ENCODE measurements around the gene ZNF391. TPM values are rescaled to one million over a fixed set of nuclear protein-coding genes. Genes with fewer than 3 reads are reported as not detected.

ZNF391 gene
- 4.3 and 5.2 TPM in 2 replicates for polyA plus RNA-seq (2013)

GRCh38 chr6:27388293-27389197, at the start of gene ZNF391:
Gene ZNF391 (plus strand): TSS chr6:27388759. CDS start chr6:27400371, 11,612 bp downstream.
- H3K79me2 ChIP-seq (ENCODE audit: control insufficient read depth, insufficient read depth, low read length, poor library complexity), result peaks cover 3% of the 10 kb centered on the region
- peak within 1 kb of the TSS; percentile 68 for H3K4ac ChIP-seq (ENCODE audit: low read depth, low read length)
- H3K4me2 ChIP-seq (ENCODE audit: low read length), result peak within 1 kb of the TSS; percentile 99
- H3K27ac ChIP-seq (ENCODE audit: low read depth, low read length), result peak within 1 kb of the TSS; percentile 86
- peak within 1 kb of the TSS; percentile 88 for H4K91ac ChIP-seq (ENCODE audit: low read depth, low read length)
- peak within 1 kb of the TSS; percentile 64 for H2AK5ac ChIP-seq (ENCODE audit: low read length)
- H3K4me3 ChIP-seq (ENCODE audit: low read depth, low read length), result peak within 1 kb of the TSS; percentile 84
- H3K14ac ChIP-seq (ENCODE audit: low read length), result peak within 1 kb of the TSS; percentile 77
- peak within 1 kb of the TSS; percentile 94 for H4K8ac ChIP-seq (ENCODE audit: low read depth, low read length)
- peak within 1 kb of the TSS; percentile 35 for H2BK12ac ChIP-seq (ENCODE audit: low read length)
- H3K9ac ChIP-seq (ENCODE audit: low read length), result peak within 1 kb of the TSS; percentile 90
- peak within 1 kb of the TSS; percentile 89 for H2AFZ ChIP-seq (ENCODE audit: insufficient read depth, low read length, poor library complexity)
- no peaks in the 10 kb centered on the region for H3K9me3 ChIP-seq (ENCODE audit: insufficient read depth, low read depth, low read length)
- H3K79me1 ChIP-seq (ENCODE audit: low read length), result peaks cover 8% of the 10 kb centered on the region
- H4K12ac ChIP-seq (ENCODE audit: low read depth, low read length), result peak within 1 kb of the TSS; percentile 82
- no peaks in the 10 kb centered on the region for H3K27me3 ChIP-seq (ENCODE audit: insufficient read depth, low read length)
- H2BK120ac ChIP-seq (ENCODE audit: insufficient read depth, low read length, poor library complexity), result peak within 1 kb of the TSS; percentile 67
- no peak within 1 kb of the TSS for H3K23ac ChIP-seq (ENCODE audit: low read length)
- H3K36me3 ChIP-seq (ENCODE audit: control insufficient read depth in 1 of 2, insufficient read depth in 2 of 2, low read length in 2 of 2), result no peaks in the 10 kb centered on the region
- H3K4me1 ChIP-seq (ENCODE audit: control insufficient read depth in 1 of 2, insufficient read depth in 2 of 2, low read length in 2 of 2), result peaks cover 3 to 4% of the 10 kb centered on the region in 2 experiments
- H3K18ac ChIP-seq (ENCODE audit: low read length), result peak within 1 kb of the TSS; percentile 74
- peak; percentile 96 to 97 for DNase-seq
- H2BK5ac ChIP-seq (ENCODE audit: low read depth, low read length, poor library complexity), result peak within 1 kb of the TSS; percentile 71
- WGBS (ENCODE audit: extremely low coverage, insufficient coverage, insufficient read length), result no CpG with 5 or more reads among the region's 49 CpGs

GRCh38 chr6:27352850-27353249, 35.7 kb upstream of the ZNF391 start:
- no peak overlapping the region for H3K4me2 ChIP-seq (ENCODE audit: low read length)
- H3K4me3 ChIP-seq (ENCODE audit: low read depth, low read length), result no peak overlapping the region
- no CpG with 5 or more reads among the region's 4 CpGs for WGBS (ENCODE audit: extremely low coverage, insufficient coverage, insufficient read length)
- no peaks in the 10 kb centered on the region for H3K79me2 ChIP-seq (ENCODE audit: control insufficient read depth, insufficient read depth, low read length, poor library complexity)
- H2BK12ac ChIP-seq (ENCODE audit: low read length), result no peak overlapping the region
- H4K12ac ChIP-seq (ENCODE audit: low read depth, low read length), result no peak overlapping the region
- no peak overlapping the region for H2AK5ac ChIP-seq (ENCODE audit: low read length)
- H4K91ac ChIP-seq (ENCODE audit: low read depth, low read length), result no peak overlapping the region
- H3K79me1 ChIP-seq (ENCODE audit: low read length), result no peaks in the 10 kb centered on the region
- H2BK120ac ChIP-seq (ENCODE audit: insufficient read depth, low read length, poor library complexity), result no peak overlapping the region
- no peak overlapping the region for H3K27ac ChIP-seq (ENCODE audit: low read depth, low read length)
- H3K14ac ChIP-seq (ENCODE audit: low read length), result no peak overlapping the region
- H3K18ac ChIP-seq (ENCODE audit: low read length), result no peak overlapping the region
- no peak overlapping the region for H2AFZ ChIP-seq (ENCODE audit: insufficient read depth, low read length, poor library complexity)
- no peaks in the 10 kb centered on the region for H3K27me3 ChIP-seq (ENCODE audit: insufficient read depth, low read length)
- H3K4ac ChIP-seq (ENCODE audit: low read depth, low read length), result no peak overlapping the region
- no peaks in the 10 kb centered on the region for H3K36me3 ChIP-seq (ENCODE audit: control insufficient read depth in 1 of 2, insufficient read depth in 2 of 2, low read length in 2 of 2)
- no peak overlapping the region for H3K9ac ChIP-seq (ENCODE audit: low read length)
- no peak overlapping the region for H2BK5ac ChIP-seq (ENCODE audit: low read depth, low read length, poor library complexity)
- H4K8ac ChIP-seq (ENCODE audit: low read depth, low read length), result no peak overlapping the region
- H3K4me1 ChIP-seq (ENCODE audit: control insufficient read depth in 1 of 2, insufficient read depth in 2 of 2, low read length in 2 of 2), result no peaks in the 10 kb centered on the region
- no peak overlapping the region for H3K23ac ChIP-seq (ENCODE audit: low read length)
- no peaks in the 10 kb centered on the region for H3K9me3 ChIP-seq (ENCODE audit: insufficient read depth, low read depth, low read length)
- no peak for DNase-seq

- H3K9ac ChIP-seq (ENCODE audit: low read length), result no peak overlapping the region
- no peak overlapping the region for H2BK12ac ChIP-seq (ENCODE audit: low read length)
- H2BK120ac ChIP-seq (ENCODE audit: insufficient read depth, low read length, poor library complexity), result no peak overlapping the region
- no peaks in the 10 kb centered on the region for H3K36me3 ChIP-seq (ENCODE audit: control insufficient read depth in 1 of 2, insufficient read depth in 2 of 2, low read length in 2 of 2)
- no peaks in the 10 kb centered on the region for H3K27me3 ChIP-seq (ENCODE audit: insufficient read depth, low read length)
- no CpG with 5 or more reads among the region's 2 CpGs for WGBS (ENCODE audit: extremely low coverage, insufficient coverage, insufficient read length)
- no peak overlapping the region for H4K91ac ChIP-seq (ENCODE audit: low read depth, low read length)
- H3K4me1 ChIP-seq (ENCODE audit: control insufficient read depth in 1 of 2, insufficient read depth in 2 of 2, low read length in 2 of 2), result no peaks in the 10 kb centered on the region
- H2AK5ac ChIP-seq (ENCODE audit: low read length), result no peak overlapping the region
- H3K4ac ChIP-seq (ENCODE audit: low read depth, low read length), result no peak overlapping the region
- no peak overlapping the region for H3K4me2 ChIP-seq (ENCODE audit: low read length)
- H2BK5ac ChIP-seq (ENCODE audit: low read depth, low read length, poor library complexity), result no peak overlapping the region
- no peak overlapping the region for H4K8ac ChIP-seq (ENCODE audit: low read depth, low read length)
- no peak overlapping the region for H3K4me3 ChIP-seq (ENCODE audit: low read depth, low read length)
- H3K79me2 ChIP-seq (ENCODE audit: control insufficient read depth, insufficient read depth, low read length, poor library complexity), result no peaks in the 10 kb centered on the region
- peak; percentile 53 to 89 for DNase-seq
- no peak overlapping the region for H4K12ac ChIP-seq (ENCODE audit: low read depth, low read length)
- H3K27ac ChIP-seq (ENCODE audit: low read depth, low read length), result no peak overlapping the region
- no peak overlapping the region for H3K14ac ChIP-seq (ENCODE audit: low read length)
- no peak overlapping the region for H3K18ac ChIP-seq (ENCODE audit: low read length)
- no peak overlapping the region for H3K23ac ChIP-seq (ENCODE audit: low read length)
- H3K79me1 ChIP-seq (ENCODE audit: low read length), result no peaks in the 10 kb centered on the region
- H3K9me3 ChIP-seq (ENCODE audit: insufficient read depth, low read depth, low read length), result no peaks in the 10 kb centered on the region
- no peak overlapping the region for H2AFZ ChIP-seq (ENCODE audit: insufficient read depth, low read length, poor library complexity)
Measured at GRCh38 chr6:27358786-27359185, 29.8 kb upstream of the ZNF391 start.

- H3K79me2 ChIP-seq (ENCODE audit: control insufficient read depth, insufficient read depth, low read length, poor library complexity), result no peaks in the 10 kb centered on the region
- H3K9me3 ChIP-seq (ENCODE audit: insufficient read depth, low read depth, low read length), result no peaks in the 10 kb centered on the region
- no peak overlapping the region for H2BK120ac ChIP-seq (ENCODE audit: insufficient read depth, low read length, poor library complexity)
- no peak overlapping the region for H2AFZ ChIP-seq (ENCODE audit: insufficient read depth, low read length, poor library complexity)
- no peak overlapping the region for H3K4me2 ChIP-seq (ENCODE audit: low read length)
- no peak overlapping the region for H4K8ac ChIP-seq (ENCODE audit: low read depth, low read length)
- H3K4ac ChIP-seq (ENCODE audit: low read depth, low read length), result no peak overlapping the region
- H3K9ac ChIP-seq (ENCODE audit: low read length), result no peak overlapping the region
- no peak overlapping the region for H4K91ac ChIP-seq (ENCODE audit: low read depth, low read length)
- no peak overlapping the region for H3K27ac ChIP-seq (ENCODE audit: low read depth, low read length)
- H3K36me3 ChIP-seq (ENCODE audit: control insufficient read depth in 1 of 2, insufficient read depth in 2 of 2, low read length in 2 of 2), result no peaks in the 10 kb centered on the region
- H3K4me1 ChIP-seq (ENCODE audit: control insufficient read depth in 1 of 2, insufficient read depth in 2 of 2, low read length in 2 of 2), result no peaks in the 10 kb centered on the region
- H3K27me3 ChIP-seq (ENCODE audit: insufficient read depth, low read length), result no peaks in the 10 kb centered on the region
- DNase-seq, result peak; percentile 69 to 97
- no peaks in the 10 kb centered on the region for H3K79me1 ChIP-seq (ENCODE audit: low read length)
- no peak overlapping the region for H3K14ac ChIP-seq (ENCODE audit: low read length)
- no peak overlapping the region for H3K18ac ChIP-seq (ENCODE audit: low read length)
- no peak overlapping the region for H4K12ac ChIP-seq (ENCODE audit: low read depth, low read length)
- WGBS (ENCODE audit: extremely low coverage, insufficient coverage, insufficient read length), result no CpG with 5 or more reads among the region's 1 CpG
- no peak overlapping the region for H3K23ac ChIP-seq (ENCODE audit: low read length)
- no peak overlapping the region for H2BK5ac ChIP-seq (ENCODE audit: low read depth, low read length, poor library complexity)
- H2BK12ac ChIP-seq (ENCODE audit: low read length), result no peak overlapping the region
- H2AK5ac ChIP-seq (ENCODE audit: low read length), result no peak overlapping the region
- H3K4me3 ChIP-seq (ENCODE audit: low read depth, low read length), result no peak overlapping the region
Measured at GRCh38 chr6:27359231-27359630, 29.3 kb upstream of the ZNF391 start.
